Measurements from ENCODE around the gene MACIR.

DNA sequence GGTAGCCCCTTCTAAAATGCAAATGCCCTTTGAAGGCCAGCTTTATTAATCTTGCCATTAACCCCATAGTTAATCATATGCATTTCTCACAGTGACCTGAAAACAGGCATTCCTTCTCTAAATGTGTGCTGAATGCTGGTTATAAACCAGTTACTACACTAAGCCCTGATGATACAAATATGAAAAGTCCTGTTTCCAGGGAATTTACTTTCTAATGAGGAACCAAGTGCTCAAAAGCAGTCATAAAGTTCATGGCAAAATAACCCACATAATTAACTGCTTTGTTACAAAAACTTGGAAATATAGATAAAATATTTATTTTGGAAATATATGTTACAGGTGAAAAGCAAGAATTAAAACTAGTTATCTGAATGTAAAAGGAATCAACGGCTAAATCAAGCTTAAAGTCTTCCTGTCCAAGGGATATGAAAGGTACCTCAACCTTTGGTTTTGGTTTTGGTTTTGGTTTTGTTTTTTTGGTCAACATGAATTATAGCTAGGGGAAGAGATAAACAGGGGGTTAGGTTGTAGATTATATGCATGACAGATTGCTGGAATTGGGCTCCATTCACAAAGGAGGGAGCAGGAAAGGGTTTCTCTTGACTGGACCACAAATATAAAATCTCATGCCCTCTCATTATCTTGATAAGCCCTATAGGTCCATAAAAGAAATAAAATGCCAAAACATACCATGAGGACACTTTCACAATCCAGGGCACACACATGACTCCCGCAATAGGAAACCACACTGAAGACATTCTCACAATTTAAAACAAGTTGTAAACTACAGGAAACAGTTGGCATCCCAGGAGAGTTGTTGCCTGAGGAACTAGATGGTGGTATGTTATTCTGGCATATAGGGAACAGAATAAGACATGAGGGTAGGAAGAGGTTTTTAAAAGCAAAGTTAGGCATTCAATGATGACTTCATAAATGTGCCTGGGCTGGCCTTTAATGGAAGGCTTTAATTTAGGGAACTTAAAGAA is 46.7 kb upstream of the MACIR start:
- TF ChIP-seq, protein P1, sequence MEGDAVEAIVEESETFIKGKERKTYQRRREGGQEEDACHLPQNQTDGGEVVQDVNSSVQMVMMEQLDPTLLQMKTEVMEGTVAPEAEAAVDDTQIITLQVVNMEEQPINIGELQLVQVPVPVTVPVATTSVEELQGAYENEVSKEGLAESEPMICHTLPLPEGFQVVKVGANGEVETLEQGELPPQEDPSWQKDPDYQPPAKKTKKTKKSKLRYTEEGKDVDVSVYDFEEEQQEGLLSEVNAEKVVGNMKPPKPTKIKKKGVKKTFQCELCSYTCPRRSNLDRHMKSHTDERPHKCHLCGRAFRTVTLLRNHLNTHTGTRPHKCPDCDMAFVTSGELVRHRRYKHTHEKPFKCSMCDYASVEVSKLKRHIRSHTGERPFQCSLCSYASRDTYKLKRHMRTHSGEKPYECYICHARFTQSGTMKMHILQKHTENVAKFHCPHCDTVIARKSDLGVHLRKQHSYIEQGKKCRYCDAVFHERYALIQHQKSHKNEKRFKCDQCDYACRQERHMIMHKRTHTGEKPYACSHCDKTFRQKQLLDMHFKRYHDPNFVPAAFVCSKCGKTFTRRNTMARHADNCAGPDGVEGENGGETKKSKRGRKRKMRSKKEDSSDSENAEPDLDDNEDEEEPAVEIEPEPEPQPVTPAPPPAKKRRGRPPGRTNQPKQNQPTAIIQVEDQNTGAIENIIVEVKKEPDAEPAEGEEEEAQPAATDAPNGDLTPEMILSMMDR (IDR thresholded peaks at IDR 0.05; ENCODE audit: low read depth, low read length, missing input control), result no peak
- TF ChIP-seq, protein P2, sequence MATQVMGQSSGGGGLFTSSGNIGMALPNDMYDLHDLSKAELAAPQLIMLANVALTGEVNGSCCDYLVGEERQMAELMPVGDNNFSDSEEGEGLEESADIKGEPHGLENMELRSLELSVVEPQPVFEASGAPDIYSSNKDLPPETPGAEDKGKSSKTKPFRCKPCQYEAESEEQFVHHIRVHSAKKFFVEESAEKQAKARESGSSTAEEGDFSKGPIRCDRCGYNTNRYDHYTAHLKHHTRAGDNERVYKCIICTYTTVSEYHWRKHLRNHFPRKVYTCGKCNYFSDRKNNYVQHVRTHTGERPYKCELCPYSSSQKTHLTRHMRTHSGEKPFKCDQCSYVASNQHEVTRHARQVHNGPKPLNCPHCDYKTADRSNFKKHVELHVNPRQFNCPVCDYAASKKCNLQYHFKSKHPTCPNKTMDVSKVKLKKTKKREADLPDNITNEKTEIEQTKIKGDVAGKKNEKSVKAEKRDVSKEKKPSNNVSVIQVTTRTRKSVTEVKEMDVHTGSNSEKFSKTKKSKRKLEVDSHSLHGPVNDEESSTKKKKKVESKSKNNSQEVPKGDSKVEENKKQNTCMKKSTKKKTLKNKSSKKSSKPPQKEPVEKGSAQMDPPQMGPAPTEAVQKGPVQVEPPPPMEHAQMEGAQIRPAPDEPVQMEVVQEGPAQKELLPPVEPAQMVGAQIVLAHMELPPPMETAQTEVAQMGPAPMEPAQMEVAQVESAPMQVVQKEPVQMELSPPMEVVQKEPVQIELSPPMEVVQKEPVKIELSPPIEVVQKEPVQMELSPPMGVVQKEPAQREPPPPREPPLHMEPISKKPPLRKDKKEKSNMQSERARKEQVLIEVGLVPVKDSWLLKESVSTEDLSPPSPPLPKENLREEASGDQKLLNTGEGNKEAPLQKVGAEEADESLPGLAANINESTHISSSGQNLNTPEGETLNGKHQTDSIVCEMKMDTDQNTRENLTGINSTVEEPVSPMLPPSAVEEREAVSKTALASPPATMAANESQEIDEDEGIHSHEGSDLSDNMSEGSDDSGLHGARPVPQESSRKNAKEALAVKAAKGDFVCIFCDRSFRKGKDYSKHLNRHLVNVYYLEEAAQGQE (IDR thresholded peaks at IDR 0.05), result no peak
- TF ChIP-seq RAD21 (IDR thresholded peaks at IDR 0.05) (no peak), TAF1 (conservative IDR thresholded peaks at IDR 0.05) (no peak), GABPA (IDR thresholded peaks at IDR 0.05 in 1 of 2, conservative IDR thresholded peaks at IDR 0.05 in 1 of 2) (no peak), YY1 (IDR thresholded peaks at IDR 0.05) (no peak), SP1 (IDR thresholded peaks at IDR 0.05) (no peak), RXRA (IDR thresholded peaks at IDR 0.05) (no peak)
- TF ChIP-seq, protein P3, sequence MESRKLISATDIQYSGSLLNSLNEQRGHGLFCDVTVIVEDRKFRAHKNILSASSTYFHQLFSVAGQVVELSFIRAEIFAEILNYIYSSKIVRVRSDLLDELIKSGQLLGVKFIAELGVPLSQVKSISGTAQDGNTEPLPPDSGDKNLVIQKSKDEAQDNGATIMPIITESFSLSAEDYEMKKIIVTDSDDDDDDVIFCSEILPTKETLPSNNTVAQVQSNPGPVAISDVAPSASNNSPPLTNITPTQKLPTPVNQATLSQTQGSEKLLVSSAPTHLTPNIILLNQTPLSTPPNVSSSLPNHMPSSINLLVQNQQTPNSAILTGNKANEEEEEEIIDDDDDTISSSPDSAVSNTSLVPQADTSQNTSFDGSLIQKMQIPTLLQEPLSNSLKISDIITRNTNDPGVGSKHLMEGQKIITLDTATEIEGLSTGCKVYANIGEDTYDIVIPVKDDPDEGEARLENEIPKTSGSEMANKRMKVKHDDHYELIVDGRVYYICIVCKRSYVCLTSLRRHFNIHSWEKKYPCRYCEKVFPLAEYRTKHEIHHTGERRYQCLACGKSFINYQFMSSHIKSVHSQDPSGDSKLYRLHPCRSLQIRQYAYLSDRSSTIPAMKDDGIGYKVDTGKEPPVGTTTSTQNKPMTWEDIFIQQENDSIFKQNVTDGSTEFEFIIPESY (IDR thresholded peaks at IDR 0.05), result no peak

All from liver (tissue), 3 donors.